ENCODE measurements around the gene DMP1.
"Not testable (repeated sequence)": the region's sequence is repeated elsewhere in the genome, so short reads cannot be mapped to it uniquely, and the experiment has no call there.

DMP1 gene

GRCh38 chr4:87659247-87659931 lies 9.3 kb downstream of the DMP1 start:
- H3K27ac ChIP-seq: no peak overlapping the region
- TF ChIP-seq POLR2AphosphoS5 (IDR thresholded peaks at IDR 0.05; ENCODE audit: borderline replicate concordance, low read depth, low read length) (no peak), FOXP2 (optimal IDR thresholded peaks at IDR 0.05; ENCODE audit: control extremely low read depth, extremely low read length, insufficient read depth) (no peak), EZH2 (IDR thresholded peaks at IDR 0.05) (no peak)
- H3K9me3 ChIP-seq (ENCODE audit: low read depth, low read length): no peaks in the 10 kb centered on the region
- no peaks in the 10 kb centered on the region for H3K36me3 ChIP-seq (ENCODE audit: insufficient read depth, low read length)
- no peak overlapping the region for H3K4me3 ChIP-seq
- H3K9ac ChIP-seq (ENCODE audit: insufficient read length): no peak overlapping the region
- no peak for DNase-seq (ENCODE audit: low read depth, low spot score)

GRCh38 chr4:87662871-87663270 lies 12.8 kb downstream of the DMP1 start:
- Histone ChIP-seq H3K36me3 (ENCODE audit: insufficient read depth, low read length) (no peaks in the 10 kb centered on the region), H3K9me3 (ENCODE audit: low read depth, low read length) (no peaks in the 10 kb centered on the region), H3K4me3 (no peak overlapping the region), H3K9ac (ENCODE audit: insufficient read length) (no peak overlapping the region), H3K27ac (no peak overlapping the region)
- no peak for DNase-seq (ENCODE audit: low read depth, low spot score)
- TF ChIP-seq POLR2AphosphoS5 (IDR thresholded peaks at IDR 0.05; ENCODE audit: borderline replicate concordance, low read depth, low read length): no peak
- no peak for TF ChIP-seq FOXP2 (optimal IDR thresholded peaks at IDR 0.05; ENCODE audit: control extremely low read depth, extremely low read length, insufficient read depth)
- TF ChIP-seq EZH2 (IDR thresholded peaks at IDR 0.05): no peak

GRCh38 chr4:87669373-87669772 lies 19.3 kb downstream of the DMP1 start:
- no peaks in the 10 kb centered on the region for H3K36me3 ChIP-seq (ENCODE audit: insufficient read depth, low read length)
- H3K27ac ChIP-seq: no peak overlapping the region
- no peak for DNase-seq (ENCODE audit: low read depth, low spot score)
- no peaks in the 10 kb centered on the region for H3K9me3 ChIP-seq (ENCODE audit: low read depth, low read length)
- TF ChIP-seq POLR2AphosphoS5 (IDR thresholded peaks at IDR 0.05; ENCODE audit: borderline replicate concordance, low read depth, low read length) (no peak), FOXP2 (optimal IDR thresholded peaks at IDR 0.05; ENCODE audit: control extremely low read depth, extremely low read length, insufficient read depth) (no peak), EZH2 (IDR thresholded peaks at IDR 0.05) (no peak)
- H3K9ac ChIP-seq (ENCODE audit: insufficient read length): no peak overlapping the region
- H3K4me3 ChIP-seq: no peak overlapping the region

GRCh38 chr4:87677731-87678130 lies 27.7 kb downstream of the DMP1 start:
- DNase-seq (ENCODE audit: low read depth, low spot score): no peak
- H3K36me3 ChIP-seq (ENCODE audit: insufficient read depth, low read length): no peaks in the 10 kb centered on the region
- TF ChIP-seq POLR2AphosphoS5 (IDR thresholded peaks at IDR 0.05; ENCODE audit: borderline replicate concordance, low read depth, low read length): no peak
- no peak for TF ChIP-seq FOXP2 (optimal IDR thresholded peaks at IDR 0.05; ENCODE audit: control extremely low read depth, extremely low read length, insufficient read depth)
- TF ChIP-seq EZH2 (IDR thresholded peaks at IDR 0.05): no peak
- H3K9ac ChIP-seq (ENCODE audit: insufficient read length): no peak overlapping the region
- no peak overlapping the region for H3K27ac ChIP-seq
- H3K9me3 ChIP-seq (ENCODE audit: low read depth, low read length): no peaks in the 10 kb centered on the region
- H3K4me3 ChIP-seq: no peak overlapping the region

- H3K27ac ChIP-seq: no peak overlapping the region
- no peak overlapping the region for H3K9ac ChIP-seq (ENCODE audit: insufficient read length)
- H3K9me3 ChIP-seq (ENCODE audit: low read depth, low read length): no peaks in the 10 kb centered on the region
- DNase-seq (ENCODE audit: low read depth, low spot score): no peak
- no peak for TF ChIP-seq EZH2 (IDR thresholded peaks at IDR 0.05)
- no peak for TF ChIP-seq FOXP2 (optimal IDR thresholded peaks at IDR 0.05; ENCODE audit: control extremely low read depth, extremely low read length, insufficient read depth)
- TF ChIP-seq POLR2AphosphoS5 (IDR thresholded peaks at IDR 0.05; ENCODE audit: borderline replicate concordance, low read depth, low read length): no peak
- no peaks in the 10 kb centered on the region for H3K36me3 ChIP-seq (ENCODE audit: insufficient read depth, low read length)
- no peak overlapping the region for H3K4me3 ChIP-seq
Measured at GRCh38 chr4:87679449-87680169, 29.5 kb downstream of the DMP1 start.

- Histone ChIP-seq H3K27ac (no peak overlapping the region), H3K9ac (ENCODE audit: insufficient read length) (no peak overlapping the region), H3K4me3 (no peak overlapping the region), H3K9me3 (ENCODE audit: low read depth, low read length) (no peaks in the 10 kb centered on the region), H3K36me3 (ENCODE audit: insufficient read depth, low read length) (no peaks in the 10 kb centered on the region)
- no peak for DNase-seq (ENCODE audit: low read depth, low spot score)
- TF ChIP-seq EZH2 (IDR thresholded peaks at IDR 0.05) (no peak), FOXP2 (optimal IDR thresholded peaks at IDR 0.05; ENCODE audit: control extremely low read depth, extremely low read length, insufficient read depth) (no peak), POLR2AphosphoS5 (IDR thresholded peaks at IDR 0.05; ENCODE audit: borderline replicate concordance, low read depth, low read length) (no peak)
Measured at GRCh38 chr4:87680271-87680670, 30.2 kb downstream of the DMP1 start.

GRCh38 chr4:87688316-87688715 lies 38.2 kb downstream of the DMP1 start:
- no peak overlapping the region for H3K27ac ChIP-seq
- DNase-seq (ENCODE audit: low read depth, low spot score): no peak
- no peaks in the 10 kb centered on the region for H3K36me3 ChIP-seq (ENCODE audit: insufficient read depth, low read length)
- H3K9me3 ChIP-seq (ENCODE audit: low read depth, low read length): no peaks in the 10 kb centered on the region
- TF ChIP-seq POLR2AphosphoS5 (IDR thresholded peaks at IDR 0.05; ENCODE audit: borderline replicate concordance, low read depth, low read length): no peak
- no peak for TF ChIP-seq FOXP2 (optimal IDR thresholded peaks at IDR 0.05; ENCODE audit: control extremely low read depth, extremely low read length, insufficient read depth)
- TF ChIP-seq EZH2 (IDR thresholded peaks at IDR 0.05): no peak
- H3K4me3 ChIP-seq: no peak overlapping the region
- no peak overlapping the region for H3K9ac ChIP-seq (ENCODE audit: insufficient read length)

GRCh38 chr4:87690947-87691346 lies 40.9 kb downstream of the DMP1 start:
- H3K9me3 ChIP-seq (ENCODE audit: low read depth, low read length); DNase-seq (ENCODE audit: low read depth, low spot score); H3K27ac ChIP-seq; H3K4me3 ChIP-seq; H3K9ac ChIP-seq (ENCODE audit: insufficient read length); H3K36me3 ChIP-seq (ENCODE audit: insufficient read depth, low read length): not testable (repeated sequence)

- DNase-seq (ENCODE audit: low read depth, low spot score); H3K9me3 ChIP-seq (ENCODE audit: low read depth, low read length); H3K4me3 ChIP-seq; H3K27ac ChIP-seq; H3K36me3 ChIP-seq (ENCODE audit: insufficient read depth, low read length); H3K9ac ChIP-seq (ENCODE audit: insufficient read length): not testable (repeated sequence)
Measured at GRCh38 chr4:87692060-87692459, 42.0 kb downstream of the DMP1 start.

Measured in SK-N-MC (cell line).